Measurements from ENCODE around the gene ORC4.

DNA sequence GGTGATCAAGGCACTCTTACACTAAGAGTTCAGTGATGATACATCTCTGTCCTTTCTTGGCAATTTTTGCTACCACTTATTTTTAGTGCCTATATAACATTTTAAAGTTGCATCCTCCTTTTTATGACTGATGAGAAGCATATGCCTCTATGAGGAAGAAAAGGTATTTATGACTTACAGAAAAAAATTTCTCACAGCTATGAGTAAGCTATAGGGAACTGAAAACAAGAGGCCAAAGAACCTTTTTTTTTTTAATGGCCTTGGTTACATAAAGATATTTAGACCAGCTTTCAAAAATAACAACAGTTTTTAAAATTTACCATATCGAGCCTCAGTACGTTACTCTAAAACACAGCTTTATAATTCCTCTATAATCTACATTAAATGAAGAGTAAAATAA lies 21.7 kb upstream of the ORC4 start:
- TF ChIP-seq, protein P1, sequence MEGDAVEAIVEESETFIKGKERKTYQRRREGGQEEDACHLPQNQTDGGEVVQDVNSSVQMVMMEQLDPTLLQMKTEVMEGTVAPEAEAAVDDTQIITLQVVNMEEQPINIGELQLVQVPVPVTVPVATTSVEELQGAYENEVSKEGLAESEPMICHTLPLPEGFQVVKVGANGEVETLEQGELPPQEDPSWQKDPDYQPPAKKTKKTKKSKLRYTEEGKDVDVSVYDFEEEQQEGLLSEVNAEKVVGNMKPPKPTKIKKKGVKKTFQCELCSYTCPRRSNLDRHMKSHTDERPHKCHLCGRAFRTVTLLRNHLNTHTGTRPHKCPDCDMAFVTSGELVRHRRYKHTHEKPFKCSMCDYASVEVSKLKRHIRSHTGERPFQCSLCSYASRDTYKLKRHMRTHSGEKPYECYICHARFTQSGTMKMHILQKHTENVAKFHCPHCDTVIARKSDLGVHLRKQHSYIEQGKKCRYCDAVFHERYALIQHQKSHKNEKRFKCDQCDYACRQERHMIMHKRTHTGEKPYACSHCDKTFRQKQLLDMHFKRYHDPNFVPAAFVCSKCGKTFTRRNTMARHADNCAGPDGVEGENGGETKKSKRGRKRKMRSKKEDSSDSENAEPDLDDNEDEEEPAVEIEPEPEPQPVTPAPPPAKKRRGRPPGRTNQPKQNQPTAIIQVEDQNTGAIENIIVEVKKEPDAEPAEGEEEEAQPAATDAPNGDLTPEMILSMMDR (optimal IDR thresholded peaks at IDR 0.05 in 1 of 3, IDR thresholded peaks at IDR 0.05 in 1 of 3, conservative IDR thresholded peaks at IDR 0.05 in 1 of 3; ENCODE audit: extremely low read depth in 1 of 3, insufficient read depth in 2 of 3, low read length in 3 of 3), result no peak
- TF ChIP-seq EZH2 (IDR thresholded peaks at IDR 0.05; ENCODE audit: low read length), result no peak

Data from keratinocyte (primary cell).